ENCODE data around the gene ZNF592. TPM values are rescaled to one million over a fixed set of nuclear protein-coding genes. Genes with fewer than 3 reads are reported as not detected.

Gene ZNF592
- total and polyA plus RNA-seq, 2 donors (not counting 3 experiments of a cell fraction or from before 2014, with no cell fraction given) = 12.3 to 21.1 TPM

DNA sequence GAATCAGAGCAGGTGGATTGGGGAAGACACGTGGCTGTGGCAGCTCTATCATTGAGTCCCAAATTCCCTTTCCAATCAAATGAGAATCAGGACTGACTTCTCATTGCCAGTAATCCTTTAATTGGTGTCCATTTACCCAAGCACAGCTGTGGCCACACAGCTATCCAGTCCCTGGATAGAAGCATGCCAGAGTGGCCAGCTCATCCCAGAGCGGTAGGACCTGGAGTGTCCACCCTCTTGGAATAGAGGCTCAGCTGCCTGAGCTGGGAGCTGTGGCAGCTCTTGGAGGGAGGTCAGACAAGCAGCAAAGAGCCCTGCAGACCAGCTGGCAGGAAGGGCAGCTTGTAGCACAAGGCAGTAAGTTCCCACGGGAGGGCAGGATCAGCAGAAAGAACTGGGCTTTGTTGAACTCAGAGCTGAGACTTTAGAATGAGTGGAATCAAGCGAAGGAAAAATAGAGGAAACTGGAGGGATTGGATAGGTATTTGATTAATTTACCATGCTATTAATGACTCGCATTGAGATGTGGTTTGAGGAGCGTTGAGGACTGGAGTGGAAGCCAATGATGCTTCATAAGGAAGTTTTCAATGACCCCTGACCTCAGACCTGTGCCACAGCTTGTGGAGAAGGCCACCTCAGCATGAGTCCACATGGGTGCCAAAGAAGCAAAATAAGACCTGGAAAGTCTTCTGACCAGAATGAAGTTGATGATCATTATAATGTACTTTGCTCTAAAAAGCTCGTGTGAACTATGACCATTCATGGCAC is 61.9 kb downstream of the ZNF592 start:
- ChIA-PET CTCF (interaction anchor here (0.8 to 1.8 kb wide), 2 partner anchors 9 to 12 kb away, joined by 3 to 10 read pairs; no protein-coding TSS in a partner anchor), POLR2A (no interaction called here)
- intact Hi-C loops (cut with micrococcal nuclease) (no loop called here), dilution Hi-C loops (cut with MboI; ENCODE audit: extremely low pct_ligation_motif_present, low sequenced_read_pairs) (no loop called here)
- TF ChIP-seq POLR2AphosphoS5 (IDR thresholded peaks at IDR 0.05; ENCODE audit: insufficient read depth, low read depth, low read length) = no peak
- no peak for TF ChIP-seq GATA2 (IDR thresholded peaks at IDR 0.05; ENCODE audit: insufficient read depth, insufficient read length, low read depth, low read length)
- no peak for TF ChIP-seq MYC (IDR thresholded peaks at IDR 0.05; ENCODE audit: low read depth, low read length)
- TF ChIP-seq JUN (IDR thresholded peaks at IDR 0.05; ENCODE audit: borderline replicate concordance, insufficient read depth, insufficient read length, low read depth) = no peak
- no peak for TF ChIP-seq EZH2 (IDR thresholded peaks at IDR 0.05; ENCODE audit: borderline replicate concordance, low read depth, low read length, severe bottlenecking)
- TF ChIP-seq, protein P1, sequence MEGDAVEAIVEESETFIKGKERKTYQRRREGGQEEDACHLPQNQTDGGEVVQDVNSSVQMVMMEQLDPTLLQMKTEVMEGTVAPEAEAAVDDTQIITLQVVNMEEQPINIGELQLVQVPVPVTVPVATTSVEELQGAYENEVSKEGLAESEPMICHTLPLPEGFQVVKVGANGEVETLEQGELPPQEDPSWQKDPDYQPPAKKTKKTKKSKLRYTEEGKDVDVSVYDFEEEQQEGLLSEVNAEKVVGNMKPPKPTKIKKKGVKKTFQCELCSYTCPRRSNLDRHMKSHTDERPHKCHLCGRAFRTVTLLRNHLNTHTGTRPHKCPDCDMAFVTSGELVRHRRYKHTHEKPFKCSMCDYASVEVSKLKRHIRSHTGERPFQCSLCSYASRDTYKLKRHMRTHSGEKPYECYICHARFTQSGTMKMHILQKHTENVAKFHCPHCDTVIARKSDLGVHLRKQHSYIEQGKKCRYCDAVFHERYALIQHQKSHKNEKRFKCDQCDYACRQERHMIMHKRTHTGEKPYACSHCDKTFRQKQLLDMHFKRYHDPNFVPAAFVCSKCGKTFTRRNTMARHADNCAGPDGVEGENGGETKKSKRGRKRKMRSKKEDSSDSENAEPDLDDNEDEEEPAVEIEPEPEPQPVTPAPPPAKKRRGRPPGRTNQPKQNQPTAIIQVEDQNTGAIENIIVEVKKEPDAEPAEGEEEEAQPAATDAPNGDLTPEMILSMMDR (IDR thresholded peaks at IDR 0.05; ENCODE audit: extremely low read depth in 1 of 2, insufficient read depth in 1 of 2, low read depth in 1 of 2, low read length in 2 of 2) = no peak
- TF ChIP-seq FOS (IDR thresholded peaks at IDR 0.05; ENCODE audit: borderline replicate concordance, insufficient read depth, low read length) = no peak
- TF ChIP-seq, protein P2, sequence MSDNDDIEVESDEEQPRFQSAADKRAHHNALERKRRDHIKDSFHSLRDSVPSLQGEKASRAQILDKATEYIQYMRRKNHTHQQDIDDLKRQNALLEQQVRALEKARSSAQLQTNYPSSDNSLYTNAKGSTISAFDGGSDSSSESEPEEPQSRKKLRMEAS (IDR thresholded peaks at IDR 0.05; ENCODE audit: insufficient read depth, insufficient read length) = no peak
- no peak for TF ChIP-seq POLR2A (IDR thresholded peaks at IDR 0.05; ENCODE audit: low read depth, low read length)
- no TSS peak for BruUV-seq (replicated peaks)
- Histone ChIP-seq H3K4me3 (replicated peaks in 1 of 3; ENCODE audit: insufficient read depth in 1 of 3, low read depth in 1 of 3, low read length in 3 of 3) (no peak overlapping the region), H2AFZ (ENCODE audit: low read depth, low read length) (no peak overlapping the region), H3K9me1 (replicated peaks; ENCODE audit: control insufficient read depth, extremely low read depth, insufficient read depth, low read length) (no peaks in the 10 kb centered on the region), H3K27me3 (ENCODE audit: control insufficient read depth in 2 of 2, insufficient read depth in 2 of 2, low read length in 2 of 2) (no peaks in the 10 kb centered on the region), H3K36me3 (ENCODE audit: control insufficient read depth in 2 of 2, extremely low read depth in 1 of 2, insufficient read depth in 2 of 2, low read length in 2 of 2) (no peaks in the 10 kb centered on the region), H3K9ac (replicated peaks; ENCODE audit: extremely low read depth, insufficient read depth, low read length) (no peak overlapping the region), H3K27ac (ENCODE audit: insufficient read depth, low read depth, low read length) (no peak overlapping the region), H3K9me3 (replicated peaks; ENCODE audit: control insufficient read depth, insufficient read depth, low read length) (no peaks in the 10 kb centered on the region), H3K79me2 (ENCODE audit: control insufficient read depth, insufficient read depth, low read length) (no peaks in the 10 kb centered on the region), H3K4me1 (ENCODE audit: control insufficient read depth, extremely low read depth, insufficient read depth, low read length) (no peaks in the 10 kb centered on the region), H4K20me1 (replicated peaks; ENCODE audit: control insufficient read depth, extremely low read depth, insufficient read depth, low read length) (no peaks in the 10 kb centered on the region), H3K4me2 (ENCODE audit: insufficient read depth, low read length) (no peak overlapping the region)
- FAIRE-seq (no peak), DNase-seq (ENCODE audit: low read depth, low spot score) (no peak)
